Activated CD4-positive, CD25-positive, alpha-beta regulatory T cell treated with anti-CD3 and anti-CD28 coated beads, Interleukin-2, amount 50 U/mL, for 16 hours (primary cell): ENCODE data around the gene PPP1R1B.
A peak's percentile ranks its signal among the peaks of the same experiment; 100 is the strongest.

Experiments used
- DNase-seq: peaks from one replicate; pipeline ENCODE4 v3.0.0-alpha.2; 2020; ENCODE audit warnings: low read depth, low spot score

The PPP1R1B gene

GRCh38 chr17:39615434-39615833 lies 11.3 kb upstream of the PPP1R1B start:
- DNase-seq = no peak

GRCh38 chr17:39617100-39617445 lies 9.7 kb upstream of the PPP1R1B start:
- no peak for DNase-seq

- DNase-seq = peak; percentile 15
Observed at GRCh38 chr17:39617446-39618245, 9.1 kb upstream of the PPP1R1B start.

GRCh38 chr17:39618246-39618913 lies 8.4 kb upstream of the PPP1R1B start:
- no peak for DNase-seq

- no peak for DNase-seq
Observed at GRCh38 chr17:39618956-39619785, 7.6 kb upstream of the PPP1R1B start.

- no peak for DNase-seq
Observed at GRCh38 chr17:39619786-39620101, 7.0 kb upstream of the PPP1R1B start.

- DNase-seq = peak; percentile 81
Observed at GRCh38 chr17:39621523-39622379, 5.0 kb upstream of the PPP1R1B start.

- DNase-seq = no peak
Observed at GRCh38 chr17:39622380-39623006, 4.3 kb upstream of the PPP1R1B start.

- DNase-seq = peak; percentile 74
Observed at GRCh38 chr17:39623356-39623950, 3.3 kb upstream of the PPP1R1B start.

GRCh38 chr17:39624313-39624712 lies 2.4 kb upstream of the PPP1R1B start:
- no peak for DNase-seq

- no peak for DNase-seq
Observed at GRCh38 chr17:39625198-39625785, 1.5 kb upstream of the PPP1R1B start.

- DNase-seq = no peak
Observed at GRCh38 chr17:39627047-39627711, 427 bp downstream of the PPP1R1B start.

- no peak for DNase-seq
Observed at GRCh38 chr17:39627712-39628516, 1.2 kb downstream of the PPP1R1B start.

- no peak for DNase-seq
Observed at GRCh38 chr17:39628655-39629493, 2.1 kb downstream of the PPP1R1B start.

- DNase-seq = no peak
Observed at GRCh38 chr17:39629494-39629880, 2.7 kb downstream of the PPP1R1B start.

GRCh38 chr17:39629898-39630297 lies 3.1 kb downstream of the PPP1R1B start:
- no peak for DNase-seq

- no peak for DNase-seq
Observed at GRCh38 chr17:39631403-39631802, 4.7 kb downstream of the PPP1R1B start.
